Osteoblast (primary cell): ENCODE measurements around the gene CLDN18. TPM values are rescaled to one million over a fixed set of nuclear protein-coding genes. Genes with fewer than 3 reads are reported as not detected.

Experiments used
- DNase-seq: peaks from one replicate; pipeline ENCODE4 v3.0.0; 2011; ENCODE audit warnings: low spot score, mixed read lengths; ENCODE audit not compliant: insufficient read length; ENCODE audit errors: missing footprints
- H2AFZ ChIP-seq: 2 replicates; pipeline ENCODE4 v1.6.0; 2011; ENCODE audit warnings: mild to moderate bottlenecking, low read length
- H3K27ac ChIP-seq: 2 replicates; pipeline ENCODE4 v1.5.1; 2011; ENCODE audit warnings: mild to moderate bottlenecking, low read depth, low read length, moderate library complexity
- H3K27me3 ChIP-seq: 2 replicates; pipeline ENCODE4 v1.6.0; 2012; ENCODE audit warnings: mild to moderate bottlenecking, control low read depth, inconsistent platforms, low read length, moderate library complexity; ENCODE audit not compliant: insufficient read depth
- H3K36me3 ChIP-seq: 2 replicates; pipeline ENCODE4 v1.5.1; 2011; ENCODE audit warnings: mild to moderate bottlenecking, low read length, control low read depth, moderate library complexity; ENCODE audit not compliant: insufficient read depth
- H3K4me1 ChIP-seq: 2 replicates; pipeline ENCODE4 v1.5.1; 2011; ENCODE audit warnings: mild to moderate bottlenecking, low read length, control low read depth, moderate library complexity; ENCODE audit not compliant: insufficient read depth
- H3K4me2 ChIP-seq: 2 replicates; pipeline ENCODE4 v1.6.0; 2011; ENCODE audit warnings: mild to moderate bottlenecking, low read length; ENCODE audit not compliant: insufficient read depth
- H3K4me3 ChIP-seq: fragments of 200-600 bp; sonication (generic); 3 replicates; pipeline ENCODE4 v1.5.1; 2012; ENCODE audit warnings: mild to moderate bottlenecking, low read length, inconsistent platforms; ENCODE audit not compliant: insufficient read depth
- H3K79me2 ChIP-seq: 2 replicates; pipeline ENCODE4 v1.6.0; 2012; ENCODE audit warnings: mild to moderate bottlenecking, low read length, control low read depth, inconsistent platforms; ENCODE audit not compliant: insufficient read depth
- H3K9me3 ChIP-seq: 2 replicates; pipeline ENCODE4 v1.5.1; 2011; ENCODE audit warnings: low read depth, low read length, control low read depth
- H4K20me1 ChIP-seq: 2 replicates; pipeline ENCODE4 v1.6.0; 2012; ENCODE audit warnings: mild to moderate bottlenecking, low read length, control low read depth; ENCODE audit not compliant: insufficient read depth
- CTCF ChIP-seq: IDR thresholded peaks from 2 replicates; pipeline ENCODE4 v1.5.1; 2011; ENCODE audit warnings: mild to moderate bottlenecking, low read depth, low read length, moderate library complexity; ENCODE audit errors: extremely low read depth
- total RNA-seq: library from RNA; depleted of rRNA; stranded (reverse); fragments of >200 nt; gene quantifications from 2 replicates; pipeline ENCODE4 v1.2.3, GENCODE V29; 2012

CLDN18 gene
- total RNA-seq, 1 donor: not detected

- Histone ChIP-seq H3K36me3 (peaks cover 18% of the 10 kb centered on the region), H3K27me3 (no peaks in the 10 kb centered on the region), H3K27ac (peak overlapping the region; percentile 75), H4K20me1 (peaks cover 4% of the 10 kb centered on the region), H3K79me2 (no peaks in the 10 kb centered on the region), H2AFZ (no peak overlapping the region), H3K4me1 (peaks cover 48% of the 10 kb centered on the region), H3K4me3 (no peak overlapping the region), H3K4me2 (no peak overlapping the region), H3K9me3 (no peaks in the 10 kb centered on the region)
- no peak for DNase-seq
- no peak for TF ChIP-seq CTCF
These were observed 68.1 kb downstream of the CLDN18 start for GRCh38 chr3:138078096-138078495.

GRCh38 chr3:138078901-138079344 lies 69.0 kb downstream of the CLDN18 start:
- Histone ChIP-seq H3K9me3 (no peaks in the 10 kb centered on the region), H3K27me3 (no peaks in the 10 kb centered on the region), H4K20me1 (peaks cover 4% of the 10 kb centered on the region), H2AFZ (no peak overlapping the region), H3K4me3 (no peak overlapping the region), H3K4me2 (peak overlapping the region; percentile 34), H3K27ac (peak overlapping the region; percentile 75), H3K36me3 (peaks cover 22% of the 10 kb centered on the region), H3K4me1 (peaks cover 56% of the 10 kb centered on the region), H3K79me2 (no peaks in the 10 kb centered on the region)
- DNase-seq: peak; percentile 95
- no peak for TF ChIP-seq CTCF

GRCh38 chr3:138079901-138080300 lies 69.9 kb downstream of the CLDN18 start:
- no peak overlapping the region for H3K4me3 ChIP-seq
- H3K9me3 ChIP-seq: no peaks in the 10 kb centered on the region
- no peaks in the 10 kb centered on the region for H3K27me3 ChIP-seq
- peaks cover 56% of the 10 kb centered on the region for H3K4me1 ChIP-seq
- DNase-seq: no peak
- H3K27ac ChIP-seq: peak overlapping the region; percentile 56
- H3K36me3 ChIP-seq: peaks cover 29% of the 10 kb centered on the region
- no peak for TF ChIP-seq CTCF
- H4K20me1 ChIP-seq: peaks cover 4% of the 10 kb centered on the region
- H3K4me2 ChIP-seq: no peak overlapping the region
- no peak overlapping the region for H2AFZ ChIP-seq
- no peaks in the 10 kb centered on the region for H3K79me2 ChIP-seq

GRCh38 chr3:138081371-138082084 lies 71.6 kb downstream of the CLDN18 start:
- peaks cover 4% of the 10 kb centered on the region for H4K20me1 ChIP-seq
- peak overlapping the region; percentile 88 for H3K27ac ChIP-seq
- no peak for TF ChIP-seq CTCF
- H2AFZ ChIP-seq: peak overlapping the region; percentile 4
- H3K4me3 ChIP-seq: peak overlapping the region; percentile 29
- H3K79me2 ChIP-seq: no peaks in the 10 kb centered on the region
- no peaks in the 10 kb centered on the region for H3K9me3 ChIP-seq
- peaks cover 56% of the 10 kb centered on the region for H3K4me1 ChIP-seq
- H3K36me3 ChIP-seq: peaks cover 31% of the 10 kb centered on the region
- no peaks in the 10 kb centered on the region for H3K27me3 ChIP-seq
- no peak for DNase-seq
- H3K4me2 ChIP-seq: peak overlapping the region; percentile 61
